ENCODE results near the gene ASB13.
"Not testable (repeated sequence)": the region's sequence is repeated elsewhere in the genome, so short reads cannot be mapped to it uniquely, and the experiment has no call there.

The ASB13 gene

GRCh38 chr10:5628451-5629302 is 37.7 kb downstream of the ASB13 start:
- Histone ChIP-seq H3K4me3 (ENCODE audit: low read depth, low read length) (no peak overlapping the region), H3K36me3 (ENCODE audit: control insufficient read depth, insufficient read depth, low read length) (no peaks in the 10 kb centered on the region), H3K9me3 (ENCODE audit: control insufficient read depth, insufficient read depth, low read length) (no peaks in the 10 kb centered on the region), H3K9ac (ENCODE audit: low read depth, low read length) (no peak overlapping the region), H3K27me3 (ENCODE audit: control insufficient read depth, insufficient read depth, low read length) (no peaks in the 10 kb centered on the region), H3K4me1 (ENCODE audit: control insufficient read depth, insufficient read depth, low read length) (peaks cover 4% of the 10 kb centered on the region)

GRCh38 chr10:5627486-5628044 is 38.8 kb downstream of the ASB13 start:
- Histone ChIP-seq H3K9me3 (ENCODE audit: control insufficient read depth, insufficient read depth, low read length) (no peaks in the 10 kb centered on the region), H3K36me3 (ENCODE audit: control insufficient read depth, insufficient read depth, low read length) (no peaks in the 10 kb centered on the region), H3K4me3 (ENCODE audit: low read depth, low read length) (no peak overlapping the region), H3K9ac (ENCODE audit: low read depth, low read length) (no peak overlapping the region), H3K4me1 (ENCODE audit: control insufficient read depth, insufficient read depth, low read length) (peaks cover 4% of the 10 kb centered on the region), H3K27me3 (ENCODE audit: control insufficient read depth, insufficient read depth, low read length) (no peaks in the 10 kb centered on the region)

- Histone ChIP-seq H3K9me3 (ENCODE audit: control insufficient read depth, insufficient read depth, low read length) (no peaks in the 10 kb centered on the region), H3K9ac (ENCODE audit: low read depth, low read length) (no peak overlapping the region), H3K4me3 (ENCODE audit: low read depth, low read length) (no peak overlapping the region), H3K4me1 (ENCODE audit: control insufficient read depth, insufficient read depth, low read length) (peaks cover 4% of the 10 kb centered on the region), H3K27me3 (ENCODE audit: control insufficient read depth, insufficient read depth, low read length) (no peaks in the 10 kb centered on the region), H3K36me3 (ENCODE audit: control insufficient read depth, insufficient read depth, low read length) (no peaks in the 10 kb centered on the region)
These were observed 40.2 kb downstream of the ASB13 start for GRCh38 chr10:5625992-5626777.

- Histone ChIP-seq H3K36me3 (ENCODE audit: control insufficient read depth, insufficient read depth, low read length) (no peaks in the 10 kb centered on the region), H3K4me1 (ENCODE audit: control insufficient read depth, insufficient read depth, low read length) (peaks cover 4% of the 10 kb centered on the region), H3K27me3 (ENCODE audit: control insufficient read depth, insufficient read depth, low read length) (no peaks in the 10 kb centered on the region), H3K9ac (ENCODE audit: low read depth, low read length) (no peak overlapping the region), H3K9me3 (ENCODE audit: control insufficient read depth, insufficient read depth, low read length) (no peaks in the 10 kb centered on the region), H3K4me3 (ENCODE audit: low read depth, low read length) (no peak overlapping the region)
These were observed 41.7 kb downstream of the ASB13 start for GRCh38 chr10:5624701-5625100.

- Histone ChIP-seq H3K4me3 (ENCODE audit: low read depth, low read length) (no peak overlapping the region), H3K4me1 (ENCODE audit: control insufficient read depth, insufficient read depth, low read length) (no peaks in the 10 kb centered on the region)
These were observed 43.2 kb downstream of the ASB13 start for GRCh38 chr10:5623081-5623748.

GRCh38 chr10:5622186-5622960 is 44.0 kb downstream of the ASB13 start:
- Histone ChIP-seq H3K36me3 (ENCODE audit: control insufficient read depth, insufficient read depth, low read length) (no peaks in the 10 kb centered on the region), H3K9me3 (ENCODE audit: control insufficient read depth, insufficient read depth, low read length) (no peaks in the 10 kb centered on the region), H3K9ac (ENCODE audit: low read depth, low read length) (no peak overlapping the region), H3K4me1 (ENCODE audit: control insufficient read depth, insufficient read depth, low read length) (no peaks in the 10 kb centered on the region), H3K27me3 (ENCODE audit: control insufficient read depth, insufficient read depth, low read length) (no peaks in the 10 kb centered on the region), H3K4me3 (ENCODE audit: low read depth, low read length) (no peak overlapping the region)

More at GRCh38 chr10:5623081-5623748, 43.2 kb downstream of the ASB13 start:
- Histone ChIP-seq H3K9ac (ENCODE audit: low read depth, low read length) (no peak overlapping the region), H3K9me3 (ENCODE audit: control insufficient read depth, insufficient read depth, low read length) (no peaks in the 10 kb centered on the region), H3K36me3 (ENCODE audit: control insufficient read depth, insufficient read depth, low read length) (no peaks in the 10 kb centered on the region), H3K27me3 (ENCODE audit: control insufficient read depth, insufficient read depth, low read length) (no peaks in the 10 kb centered on the region)

- not testable (repeated sequence) for H3K9ac ChIP-seq (ENCODE audit: low read depth, low read length); H3K9me3 ChIP-seq (ENCODE audit: control insufficient read depth, insufficient read depth, low read length); H3K36me3 ChIP-seq (ENCODE audit: control insufficient read depth, insufficient read depth, low read length); H3K4me1 ChIP-seq (ENCODE audit: control insufficient read depth, insufficient read depth, low read length); H3K27me3 ChIP-seq (ENCODE audit: control insufficient read depth, insufficient read depth, low read length); H3K4me3 ChIP-seq (ENCODE audit: low read depth, low read length)
These were observed 45.0 kb downstream of the ASB13 start for GRCh38 chr10:5621371-5621770.

GRCh38 chr10:5620966-5621365 is 45.4 kb downstream of the ASB13 start:
- H3K9ac ChIP-seq (ENCODE audit: low read depth, low read length) = no peak overlapping the region
- H3K27me3 ChIP-seq (ENCODE audit: control insufficient read depth, insufficient read depth, low read length) = no peaks in the 10 kb centered on the region
- no peak overlapping the region for H3K4me3 ChIP-seq (ENCODE audit: low read depth, low read length)
- no peaks in the 10 kb centered on the region for H3K36me3 ChIP-seq (ENCODE audit: control insufficient read depth, insufficient read depth, low read length)
- H3K4me1 ChIP-seq (ENCODE audit: control insufficient read depth, insufficient read depth, low read length) = no peaks in the 10 kb centered on the region
- H3K9me3 ChIP-seq (ENCODE audit: control insufficient read depth, insufficient read depth, low read length) = no peaks in the 10 kb centered on the region

- Histone ChIP-seq H3K9me3 (ENCODE audit: control insufficient read depth, insufficient read depth, low read length) (no peaks in the 10 kb centered on the region), H3K27me3 (ENCODE audit: control insufficient read depth, insufficient read depth, low read length) (no peaks in the 10 kb centered on the region), H3K36me3 (ENCODE audit: control insufficient read depth, insufficient read depth, low read length) (no peaks in the 10 kb centered on the region), H3K4me1 (ENCODE audit: control insufficient read depth, insufficient read depth, low read length) (no peaks in the 10 kb centered on the region), H3K9ac (ENCODE audit: low read depth, low read length) (no peak overlapping the region), H3K4me3 (ENCODE audit: low read depth, low read length) (no peak overlapping the region)
These were observed 46.1 kb downstream of the ASB13 start for GRCh38 chr10:5620223-5620721.

- Histone ChIP-seq H3K4me1 (ENCODE audit: control insufficient read depth, insufficient read depth, low read length) (no peaks in the 10 kb centered on the region), H3K4me3 (ENCODE audit: low read depth, low read length) (no peak overlapping the region), H3K9me3 (ENCODE audit: control insufficient read depth, insufficient read depth, low read length) (no peaks in the 10 kb centered on the region), H3K27me3 (ENCODE audit: control insufficient read depth, insufficient read depth, low read length) (no peaks in the 10 kb centered on the region), H3K36me3 (ENCODE audit: control insufficient read depth, insufficient read depth, low read length) (no peaks in the 10 kb centered on the region), H3K9ac (ENCODE audit: low read depth, low read length) (no peak overlapping the region)
These were observed 46.8 kb downstream of the ASB13 start for GRCh38 chr10:5619362-5620211.

All from iPS-15b (cell line).